ENCODE results near the gene CPEB3. TPM values are rescaled to one million over a fixed set of nuclear protein-coding genes. Genes with fewer than 3 reads are reported as not detected.
"Not testable (repeated sequence)": the region's sequence is repeated elsewhere in the genome, so short reads cannot be mapped to it uniquely, and the experiment has no call there.

Gene CPEB3
- total RNA-seq, 1 donor from 2014 or later: 5.1 TPM

DNA sequence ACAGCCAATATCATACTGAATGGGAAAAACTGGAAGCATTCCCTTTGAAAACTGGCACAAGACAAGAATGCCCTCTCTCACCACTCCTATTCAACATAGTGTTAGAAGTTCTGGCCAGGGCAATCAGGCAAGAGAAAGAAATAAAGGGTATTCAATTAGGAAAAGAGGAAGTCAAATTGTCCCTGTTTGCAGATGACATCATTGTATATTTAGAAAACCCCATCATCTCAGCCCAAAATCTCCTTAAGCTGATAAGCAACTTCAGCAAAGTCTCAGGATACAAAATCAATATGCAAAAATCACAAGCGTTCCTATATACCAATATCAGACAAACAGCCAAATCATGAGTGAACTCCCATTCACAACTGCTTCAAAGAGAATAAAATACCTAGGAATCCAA lies 156.8 kb downstream of the CPEB3 start:
- not testable (repeated sequence) for ATAC-seq

DNA sequence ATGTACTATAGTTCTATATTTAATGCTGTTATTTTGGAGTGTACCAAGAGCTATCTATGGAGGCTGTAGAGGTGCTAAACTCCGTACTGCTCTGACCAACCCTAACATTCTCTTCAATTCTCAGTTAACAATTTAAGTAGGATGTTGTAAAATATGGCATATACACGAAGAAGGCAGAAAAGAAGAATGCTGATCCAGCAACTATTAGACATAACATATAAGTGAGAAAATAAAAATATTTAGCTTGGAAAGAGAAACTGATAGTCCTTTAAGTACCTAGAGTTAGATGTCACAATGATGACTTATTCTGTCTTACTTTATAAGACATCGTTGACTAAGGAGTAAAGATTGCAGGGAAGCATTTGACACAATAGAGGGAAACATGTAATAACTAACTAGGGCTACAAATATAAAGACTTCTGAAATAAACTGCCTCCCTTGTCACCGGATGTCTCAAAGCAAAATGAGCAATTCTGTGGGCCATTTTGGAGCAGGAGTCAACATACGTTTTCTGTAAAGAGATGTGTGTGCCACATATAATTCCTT lies 159.5 kb downstream of the CPEB3 start:
- no peak for ATAC-seq

DNA sequence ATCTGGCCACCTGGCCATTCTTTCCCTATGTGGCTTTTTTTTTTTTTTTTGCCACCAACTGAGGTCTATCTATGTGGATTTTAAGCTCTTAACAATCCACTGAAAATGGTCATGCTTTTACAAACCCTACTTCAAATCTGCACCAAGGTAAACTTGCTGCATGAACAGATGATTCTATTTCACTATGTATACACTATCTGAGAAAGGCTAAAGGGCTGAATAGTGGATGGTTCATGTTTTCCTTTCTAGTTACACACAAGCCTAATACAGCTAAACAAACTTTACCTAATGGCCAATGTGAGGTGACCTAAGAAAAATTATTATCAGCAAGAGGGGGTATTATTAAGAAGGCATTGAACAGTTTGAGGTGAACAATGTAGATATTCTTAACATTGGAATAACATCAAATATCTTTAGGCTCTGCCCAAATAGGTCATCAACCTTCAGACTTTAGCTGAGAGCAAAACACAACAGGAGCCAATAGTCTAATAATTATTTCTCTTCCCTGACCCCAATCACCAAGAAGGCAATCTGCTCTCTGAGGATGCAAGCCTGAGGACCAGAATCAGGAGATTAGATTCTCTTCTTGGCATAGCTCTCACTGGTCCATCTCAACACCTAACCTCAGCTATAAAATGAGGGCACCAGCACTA lies 160.1 kb downstream of the CPEB3 start:
- no peak for ATAC-seq

DNA sequence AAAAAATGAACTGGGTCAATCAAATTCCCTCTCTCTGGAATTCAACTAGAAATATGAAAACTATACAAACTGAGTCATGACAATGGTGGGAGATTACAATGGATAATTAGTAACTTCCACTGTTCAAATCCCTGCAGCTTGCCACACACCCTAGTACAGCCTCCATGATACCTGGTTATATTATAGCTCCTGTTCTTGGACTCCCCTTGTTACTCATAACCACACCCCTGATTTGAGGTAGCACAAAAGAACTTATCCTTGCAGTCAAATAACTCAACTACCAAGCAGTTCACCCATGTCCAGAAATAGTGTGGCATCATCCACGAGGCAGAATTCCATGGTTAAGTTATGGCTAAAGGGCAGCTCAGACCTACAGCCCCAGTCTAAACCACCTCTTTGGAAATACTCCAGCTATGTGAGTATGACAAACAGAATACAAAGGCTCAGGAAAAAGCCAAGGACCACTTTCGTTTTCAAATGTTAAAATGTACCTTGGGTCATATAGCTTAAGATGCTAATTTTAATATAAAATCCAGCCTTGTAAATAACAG lies 164.7 kb downstream of the CPEB3 start:
- peak; percentile 67 for ATAC-seq

DNA sequence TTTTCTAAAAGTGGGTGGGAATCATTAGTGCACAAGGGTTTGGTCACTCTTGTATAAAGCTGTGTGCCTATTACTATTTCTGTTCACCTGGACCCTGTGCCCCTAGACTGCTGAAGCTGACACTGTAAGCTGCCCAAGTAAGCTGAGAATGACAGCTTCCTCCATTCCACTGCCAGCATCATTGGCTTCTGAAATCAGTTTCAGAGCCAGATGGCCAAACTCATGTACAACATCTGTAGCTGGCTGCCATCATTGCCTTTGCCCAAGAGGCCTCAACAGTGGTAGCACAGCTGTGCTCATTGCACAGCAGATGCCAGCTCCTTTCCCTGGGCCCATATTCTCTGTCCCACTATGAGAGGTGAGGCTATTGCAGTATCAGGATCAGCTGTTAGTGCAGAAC lies 165.7 kb downstream of the CPEB3 start:
- no peak for ATAC-seq

DNA sequence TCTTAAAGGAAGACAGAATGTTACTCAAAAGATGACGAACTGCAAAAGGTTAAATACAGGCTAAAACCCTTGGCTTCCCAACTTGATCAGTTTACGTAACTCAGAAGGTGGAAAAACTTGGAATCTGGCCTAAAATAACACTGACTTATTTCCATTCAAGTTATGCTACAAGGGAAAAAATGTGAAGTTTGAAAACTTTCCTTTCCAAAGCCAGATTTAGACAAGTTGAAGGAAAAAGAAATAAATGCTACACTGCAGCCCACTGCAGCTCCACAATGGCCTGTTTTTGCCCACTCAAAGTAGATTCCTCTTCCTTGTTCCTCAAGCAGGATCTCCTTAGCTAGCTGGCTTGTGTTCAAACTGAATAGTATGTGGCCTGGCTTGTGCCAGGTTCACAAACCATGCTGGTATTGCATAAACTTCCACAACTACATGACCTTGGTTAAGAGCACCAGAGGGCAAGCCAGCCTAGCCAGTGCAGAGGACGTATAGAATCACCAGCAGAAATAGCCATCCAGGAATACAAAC lies 166.2 kb downstream of the CPEB3 start:
- peak; percentile 64 for ATAC-seq

DNA sequence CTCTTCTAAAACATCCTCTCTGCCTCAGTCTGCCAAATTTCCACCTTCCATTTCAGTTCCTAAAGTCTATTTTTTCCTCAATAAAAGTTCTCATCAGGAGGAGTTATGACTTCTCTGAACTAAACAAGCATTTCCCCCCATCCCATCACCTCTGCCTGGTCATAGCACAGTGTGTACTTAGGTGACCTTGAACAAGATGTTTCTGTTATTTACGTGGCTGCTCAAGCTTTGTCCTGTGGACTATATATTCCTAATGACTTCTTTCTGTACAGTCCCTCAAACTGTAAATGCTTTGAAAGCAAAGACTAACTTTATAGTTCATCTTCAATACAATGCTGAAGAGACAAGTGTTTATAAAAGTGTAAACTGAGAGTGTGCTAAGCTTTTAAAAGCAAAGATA lies 166.9 kb downstream of the CPEB3 start:
- ATAC-seq: no peak

DNA sequence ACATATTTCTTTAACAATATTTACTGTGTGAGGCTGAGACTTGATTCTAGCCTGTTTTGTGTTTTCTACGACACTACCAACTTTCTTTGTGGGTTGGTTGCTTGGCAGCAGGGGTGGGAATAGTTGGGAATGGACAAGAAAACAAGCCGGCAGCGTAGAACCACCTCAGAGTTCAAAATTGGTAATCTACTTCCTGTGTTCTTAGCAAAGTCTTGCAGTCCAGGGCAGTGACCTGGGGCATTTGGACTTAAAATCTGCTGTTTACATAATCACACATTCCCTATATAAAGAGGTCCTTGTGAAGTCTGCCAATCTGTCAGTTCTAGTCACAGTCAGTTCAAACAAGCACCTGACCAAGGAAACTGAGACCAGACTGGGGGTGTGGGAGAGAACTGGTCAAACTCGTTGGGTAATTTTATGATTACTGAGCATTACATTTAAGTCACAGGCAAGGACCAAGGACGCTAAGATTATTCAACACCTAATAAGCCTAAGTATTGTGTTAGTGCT lies 167.9 kb downstream of the CPEB3 start:
- ATAC-seq: peak; percentile 88

DNA sequence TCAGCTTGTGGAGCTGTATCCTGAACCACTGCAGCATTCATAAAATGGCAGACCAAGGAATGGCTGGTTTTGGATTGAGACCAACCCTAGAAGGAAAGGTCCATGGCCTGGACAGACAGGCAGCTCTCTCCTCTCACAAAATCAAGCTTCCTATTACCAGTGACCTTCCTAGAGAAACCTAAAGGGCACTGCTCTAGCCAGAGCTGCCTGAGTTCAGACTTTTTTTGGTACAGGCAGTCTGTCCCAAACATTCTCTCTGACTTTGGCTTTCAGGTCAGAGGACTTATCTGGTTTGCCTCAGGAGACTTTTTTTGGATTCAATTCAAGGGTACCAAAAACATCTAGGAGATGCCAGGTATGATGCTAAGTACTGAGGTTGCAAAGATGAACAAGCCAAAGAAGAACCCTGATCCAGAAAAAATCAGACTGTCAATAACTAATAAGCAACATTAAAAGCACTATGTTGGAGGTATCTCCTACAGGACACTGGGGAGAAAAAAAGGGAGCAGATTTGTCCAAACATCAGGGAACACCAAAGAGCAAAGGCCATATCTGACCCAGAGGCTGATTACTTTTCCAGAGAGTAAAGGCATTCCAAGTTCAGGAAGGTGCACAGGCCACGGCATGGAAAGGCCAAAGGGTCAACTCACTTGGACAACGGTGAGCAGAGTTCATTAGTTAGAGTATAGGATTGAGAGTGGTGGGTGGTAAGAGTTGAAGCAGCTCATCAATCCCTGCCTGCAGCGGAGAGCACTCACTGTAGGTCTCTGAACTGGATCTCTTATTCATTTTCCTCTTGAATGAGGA lies 169.0 kb downstream of the CPEB3 start:
- no peak for ATAC-seq

DNA sequence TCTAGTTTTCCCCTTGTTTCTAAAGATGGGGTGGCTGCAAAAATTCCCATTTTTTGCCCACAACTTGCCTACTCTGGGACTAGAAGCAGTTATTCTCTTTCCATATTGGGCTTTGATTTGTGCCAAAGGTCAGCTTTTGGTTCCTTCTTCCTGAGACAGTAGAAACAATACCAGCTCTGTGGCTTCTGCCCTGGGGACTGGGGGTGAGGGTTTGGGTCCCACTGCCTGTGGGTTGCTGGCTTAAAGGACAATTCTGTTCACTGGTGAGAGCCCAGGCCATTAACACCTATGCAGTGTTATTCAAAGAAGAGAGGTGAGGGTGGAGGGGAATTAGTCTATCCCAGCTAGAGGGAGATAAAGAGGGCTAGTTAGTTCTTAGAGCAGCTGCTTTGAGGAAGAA lies 171.5 kb downstream of the CPEB3 start:
- no peak for ATAC-seq

DNA sequence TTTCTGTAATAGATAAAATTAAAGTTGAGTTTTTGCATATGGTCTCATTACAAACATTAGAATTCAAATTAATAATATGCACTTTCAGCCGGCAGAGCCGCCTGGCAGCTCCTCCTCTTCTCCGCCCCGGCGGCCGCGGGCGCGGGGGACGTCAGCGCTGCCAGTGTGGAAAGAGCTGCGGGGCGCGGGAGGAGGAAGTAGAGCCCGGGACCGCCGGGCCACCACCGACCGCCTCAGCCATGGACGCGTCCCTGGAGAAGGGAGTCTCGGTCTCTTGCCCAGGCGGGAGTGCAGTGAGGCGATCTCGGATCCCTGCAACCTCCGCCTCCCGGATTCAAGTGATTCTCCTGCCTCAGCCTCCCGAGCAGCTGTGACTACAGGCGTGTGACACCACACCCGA lies 176.0 kb downstream of the CPEB3 start:
- peak; percentile 35 for ATAC-seq

DNA sequence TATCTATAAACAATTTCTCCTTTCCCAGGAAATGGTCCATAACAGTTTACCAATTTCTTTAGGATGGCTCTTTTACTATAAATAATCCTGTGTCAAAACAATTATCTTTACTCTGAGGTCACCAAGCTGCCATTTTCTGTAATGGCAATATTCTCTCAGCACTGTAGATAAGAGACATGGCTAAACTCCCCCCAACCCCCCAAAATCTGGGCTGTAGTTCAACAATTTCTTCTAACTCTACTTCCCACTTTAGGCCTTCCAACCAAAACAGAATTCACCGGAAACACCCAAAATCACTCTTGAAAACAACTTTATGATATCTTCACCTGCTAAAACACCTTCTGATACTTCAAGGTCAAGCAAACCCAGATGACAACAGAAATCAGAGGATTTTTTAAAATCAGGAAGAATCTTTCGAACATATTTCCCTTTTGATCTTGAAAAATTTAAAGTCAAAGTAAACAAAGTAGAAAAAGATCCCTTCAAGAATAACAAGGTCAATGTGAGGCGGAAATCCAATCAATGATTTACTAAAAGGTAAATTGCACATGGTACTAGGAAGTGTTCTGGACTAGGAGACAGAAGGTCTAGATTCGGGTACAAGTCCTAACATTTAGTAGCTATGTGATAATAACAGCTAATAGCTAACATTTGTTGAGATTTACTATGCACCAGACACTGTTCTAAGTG lies 176.8 kb downstream of the CPEB3 start:
- ATAC-seq: no peak

DNA sequence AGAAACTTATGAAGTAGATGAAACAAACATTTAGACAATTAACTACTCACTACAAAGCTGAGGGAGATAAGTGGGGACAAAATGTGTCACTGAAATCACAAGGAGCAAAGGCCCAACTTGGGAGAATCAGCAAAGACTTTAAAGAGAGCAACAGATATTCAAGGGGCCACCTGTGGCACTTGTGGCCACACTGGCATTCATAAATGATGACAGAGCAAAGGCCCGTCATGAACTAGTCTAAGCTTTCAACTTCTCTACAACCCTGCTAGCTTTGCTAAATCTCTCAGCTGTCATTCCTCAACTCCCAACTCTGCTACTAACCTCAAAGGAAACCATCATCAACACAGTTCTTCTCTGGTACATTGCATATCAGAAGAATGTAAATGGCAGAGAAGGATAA lies 178.4 kb downstream of the CPEB3 start:
- ATAC-seq: no peak

DNA sequence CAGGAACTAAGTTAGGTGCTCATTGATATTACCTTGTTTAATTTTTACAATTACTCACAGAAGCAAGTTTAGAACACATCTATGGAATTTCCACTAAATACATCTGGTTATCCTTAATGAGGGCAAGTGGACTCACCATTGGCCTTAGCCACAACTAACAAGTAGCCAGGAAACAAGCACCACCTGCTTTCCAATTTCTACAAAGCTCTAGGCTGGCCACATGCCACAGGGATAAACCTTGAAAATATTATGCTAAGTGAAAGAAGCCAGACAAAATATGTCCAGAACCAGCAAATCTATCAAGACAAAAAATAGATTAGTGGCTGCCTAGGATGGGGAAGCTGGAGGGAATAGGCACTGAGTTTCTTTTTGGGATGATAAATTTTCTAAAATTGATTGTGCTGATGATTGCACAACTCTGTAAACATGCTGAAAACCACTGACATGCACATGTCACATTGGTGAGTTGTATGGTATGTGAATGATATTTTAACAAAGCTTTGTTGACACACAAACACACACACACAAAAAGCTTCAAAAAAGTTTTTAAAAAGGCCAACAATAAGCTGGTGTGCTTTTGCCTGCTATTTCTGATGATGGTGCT lies 179.4 kb downstream of the CPEB3 start:
- ATAC-seq: no peak

DNA sequence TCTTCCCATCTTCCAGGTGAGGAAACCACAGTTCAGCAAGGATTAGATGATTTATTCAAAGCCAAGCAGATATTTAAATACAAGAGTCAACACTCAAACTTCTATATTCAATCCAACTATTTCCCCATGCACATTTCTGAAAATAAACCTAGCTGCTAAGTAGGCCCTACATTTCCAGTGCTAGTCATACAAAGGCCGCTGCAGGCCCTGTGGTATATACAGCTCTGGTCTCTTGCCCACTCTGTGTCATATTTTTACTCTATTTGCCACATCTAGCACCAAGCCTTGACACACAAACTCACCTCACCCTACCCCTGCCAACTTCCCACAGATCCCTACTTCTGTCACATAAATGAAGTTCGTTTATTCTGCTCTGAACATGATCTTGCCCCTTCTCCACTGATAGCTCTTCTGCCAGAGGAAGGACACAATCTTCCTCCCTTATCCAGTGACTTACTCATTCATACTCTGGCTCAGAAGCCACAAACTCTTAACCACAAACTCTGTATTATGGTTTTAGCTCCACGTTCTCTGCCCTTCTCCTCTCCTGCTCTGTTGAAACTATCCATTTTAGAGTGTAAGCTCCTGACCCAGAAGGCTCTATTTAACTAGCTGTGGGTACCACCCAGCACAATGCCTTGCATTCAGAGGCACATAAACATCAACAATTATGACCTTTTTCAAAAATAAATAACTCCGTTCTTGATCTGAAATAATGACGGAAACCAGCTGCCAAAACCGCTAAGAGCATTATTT lies 180.7 kb downstream of the CPEB3 start:
- no peak for ATAC-seq

DNA sequence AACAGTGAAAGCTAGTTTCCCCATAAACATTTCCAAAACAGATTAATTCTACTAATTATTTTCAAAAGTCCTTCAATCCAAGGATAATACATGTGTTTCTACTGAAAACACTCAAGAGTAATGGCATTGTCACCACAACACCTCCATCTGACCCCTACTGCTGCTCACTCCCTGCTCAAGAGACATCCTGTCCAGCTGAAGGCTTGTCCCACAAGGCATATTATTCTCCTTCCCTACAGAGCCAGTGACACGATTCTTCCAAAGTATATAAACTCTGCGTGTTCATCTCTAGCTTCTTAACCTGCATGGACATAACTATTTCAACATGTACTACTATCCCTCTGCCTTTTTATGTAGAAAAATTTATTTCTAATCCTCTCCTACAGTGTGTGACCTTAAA lies 182.1 kb downstream of the CPEB3 start:
- ATAC-seq: no peak

DNA sequence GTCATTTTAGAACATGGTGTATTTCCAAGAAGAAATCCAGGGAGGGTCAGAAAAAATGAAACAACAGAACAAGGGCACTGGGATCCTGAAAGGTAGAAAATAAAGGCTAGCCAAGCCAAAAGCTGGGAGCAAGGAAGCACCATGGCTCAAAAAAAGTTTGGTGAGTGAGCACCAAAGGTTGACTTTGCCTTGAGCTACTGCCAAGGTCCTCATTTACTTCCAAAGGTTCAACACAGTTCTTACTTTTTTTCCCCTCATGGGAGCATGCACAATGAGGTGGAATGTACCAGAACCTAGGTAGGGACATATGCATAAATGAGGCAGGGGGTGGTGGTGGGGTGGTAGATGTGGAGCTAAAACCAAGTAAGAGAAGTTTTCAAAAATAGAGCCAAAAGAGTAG lies 182.8 kb downstream of the CPEB3 start:
- no peak for ATAC-seq

DNA sequence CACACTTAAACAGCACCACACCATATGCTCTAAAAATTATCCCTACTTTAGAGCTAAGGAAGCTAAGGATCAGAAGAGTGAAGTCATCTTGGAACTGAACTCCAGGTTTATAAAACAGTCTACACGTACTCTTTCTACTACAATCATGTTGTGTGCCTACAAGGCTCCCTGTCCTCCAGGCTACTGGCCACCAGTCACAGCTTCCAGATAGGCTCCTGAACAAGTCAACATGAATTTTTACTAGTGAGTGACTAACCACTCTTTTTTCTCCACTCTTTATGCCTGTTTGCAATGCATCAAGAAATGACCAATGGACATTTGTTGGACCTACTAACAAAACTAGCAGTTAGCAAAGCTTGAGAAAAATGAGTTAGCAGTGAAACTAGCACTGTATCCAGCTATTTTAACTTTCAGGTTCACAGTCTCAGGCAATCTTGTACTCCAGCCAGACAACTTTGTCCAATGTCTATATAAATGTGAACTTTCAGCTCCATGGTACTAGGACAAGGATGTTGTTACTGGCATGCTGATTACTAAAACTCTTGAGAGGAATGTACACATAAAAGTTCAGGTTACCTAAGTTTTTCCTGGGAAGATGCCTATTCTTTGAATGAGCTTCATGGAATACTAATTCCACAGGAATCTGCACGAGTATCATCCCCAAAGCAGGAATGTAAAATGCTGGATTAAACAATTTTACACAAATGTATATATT lies 187.3 kb downstream of the CPEB3 start:
- ATAC-seq: no peak

DNA sequence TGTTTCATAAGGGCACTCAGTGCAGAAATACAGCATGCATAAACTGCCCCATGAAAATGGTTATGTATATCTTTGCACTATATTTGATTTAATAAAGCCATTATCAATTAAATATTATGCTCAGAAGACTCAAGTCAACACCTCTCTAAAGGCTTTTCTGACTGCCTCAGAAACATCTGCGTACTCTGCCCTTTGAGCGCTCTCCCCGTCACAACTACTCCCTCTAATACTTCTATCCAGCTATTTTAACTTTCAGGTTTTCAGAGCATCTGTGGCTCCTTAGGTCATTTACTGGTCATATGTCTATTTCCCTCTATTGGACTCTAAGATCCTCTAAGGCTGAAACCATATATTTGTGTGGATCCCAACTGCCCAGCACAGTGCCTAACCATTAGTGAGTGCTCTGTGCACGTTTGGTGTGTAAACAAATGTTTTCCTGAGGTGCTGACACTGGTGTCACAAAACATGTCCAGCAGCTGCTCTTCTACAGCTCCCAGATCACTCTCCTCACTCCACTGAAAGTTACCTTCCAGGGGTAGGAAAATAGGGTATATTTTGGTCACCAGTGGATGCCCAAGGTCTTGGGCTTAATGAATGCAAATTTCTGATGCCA lies 188.2 kb downstream of the CPEB3 start:
- ATAC-seq: no peak

DNA sequence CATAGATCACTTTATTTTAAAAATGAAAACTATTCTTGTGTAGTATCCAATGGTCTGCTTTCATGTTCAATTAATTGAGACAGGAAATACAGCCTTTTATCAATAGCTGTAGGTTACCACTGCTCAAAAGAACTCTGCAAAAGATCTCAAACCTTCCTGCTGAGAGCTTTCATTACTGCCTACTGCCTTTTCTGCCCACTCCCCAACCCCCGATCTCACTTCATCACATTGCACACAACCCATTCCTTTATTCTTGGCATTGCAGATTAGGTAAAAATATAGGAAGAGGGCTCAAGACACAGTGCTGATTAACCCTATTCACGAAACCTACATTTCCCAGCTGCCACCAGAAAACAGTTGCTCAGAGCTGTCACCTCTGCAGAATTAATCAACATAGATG lies 195.9 kb downstream of the CPEB3 start:
- no peak for ATAC-seq

All from esophagus mucosa (tissue), 1 donor.